HL-60 (cell line): ENCODE data around the gene IBTK.

Source experiments
- DNase-seq, 2 experiments: peaks; one replicate each; pipeline ENCODE4 v3.0.0-alpha.2; 2010 to 2020; ENCODE audit warnings: low read depth in 1 of 2, low spot score in 1 of 2
- H3K27ac ChIP-seq: fragments of 250-450 bp; sonication (Bioruptor Pico); replicated peaks from 2 replicates; pipeline ENCODE4 v1.5.1; 2020; ENCODE audit warnings: mild to moderate bottlenecking, moderate library complexity
- H3K27me3 ChIP-seq: fragments of 250-450 bp; sonication (Bioruptor Pico); 2 replicates; pipeline ENCODE4 v1.5.1; 2021; ENCODE audit warnings: mild to moderate bottlenecking, moderate library complexity; ENCODE audit not compliant: insufficient read depth, poor library complexity, severe bottlenecking
- H3K4me3 ChIP-seq: replicated peaks from 2 replicates; pipeline ENCODE4 v1.5.1; 2011; ENCODE audit warnings: mild to moderate bottlenecking, control low read depth, low read length; ENCODE audit not compliant: insufficient read depth
- GABPA ChIP-seq: IDR thresholded peaks from 2 replicates; pipeline ENCODE4 v1.6.1; 2012; ENCODE audit warnings: low read depth
- POLR2AphosphoS5 ChIP-seq: IDR thresholded peaks from 2 replicates; pipeline ENCODE4 v1.6.1; 2012; ENCODE audit warnings: low read depth
- SPI1 ChIP-seq: IDR thresholded peaks from 2 replicates; pipeline ENCODE4 v1.6.1; 2012; ENCODE audit warnings: low read depth, mild to moderate bottlenecking, borderline replicate concordance
- TF ChIP-seq, protein P1 (sequence below): IDR thresholded peaks from one replicate; pipeline ENCODE4 v1.5.1; 2011; ENCODE audit warnings: low read length, control low read depth, inconsistent platforms; ENCODE audit not compliant: insufficient read depth
- TF ChIP-seq, protein P2 (sequence below): IDR thresholded peaks from 2 replicates; pipeline ENCODE4 v1.6.1; 2012; ENCODE audit warnings: low read depth; ENCODE audit not compliant: insufficient replicate concordance

The IBTK gene

DNA sequence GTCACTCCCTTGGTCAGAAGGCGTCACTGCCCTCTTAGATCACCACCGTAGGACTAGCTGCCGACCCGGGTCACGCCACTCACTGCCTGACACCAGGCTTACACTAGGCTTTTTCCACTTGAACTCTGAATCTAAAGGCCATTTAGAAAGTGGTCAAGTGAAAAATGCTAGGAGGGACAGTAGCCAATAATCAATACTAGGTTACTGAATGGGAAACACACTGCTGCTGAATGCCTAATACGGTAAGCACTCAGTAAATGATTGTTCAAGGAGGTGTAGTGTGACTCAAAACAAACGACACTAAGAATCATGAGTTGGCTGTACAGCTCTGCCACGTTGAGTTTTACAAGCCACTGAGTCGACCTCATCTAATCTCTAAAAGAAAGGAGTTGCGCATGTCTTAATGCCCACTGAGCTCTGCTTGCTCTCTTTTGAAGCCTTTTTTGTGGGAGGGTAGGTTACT, 760 bp upstream of the IBTK start:
- DNase-seq = no peak
- TF ChIP-seq, protein P1, sequence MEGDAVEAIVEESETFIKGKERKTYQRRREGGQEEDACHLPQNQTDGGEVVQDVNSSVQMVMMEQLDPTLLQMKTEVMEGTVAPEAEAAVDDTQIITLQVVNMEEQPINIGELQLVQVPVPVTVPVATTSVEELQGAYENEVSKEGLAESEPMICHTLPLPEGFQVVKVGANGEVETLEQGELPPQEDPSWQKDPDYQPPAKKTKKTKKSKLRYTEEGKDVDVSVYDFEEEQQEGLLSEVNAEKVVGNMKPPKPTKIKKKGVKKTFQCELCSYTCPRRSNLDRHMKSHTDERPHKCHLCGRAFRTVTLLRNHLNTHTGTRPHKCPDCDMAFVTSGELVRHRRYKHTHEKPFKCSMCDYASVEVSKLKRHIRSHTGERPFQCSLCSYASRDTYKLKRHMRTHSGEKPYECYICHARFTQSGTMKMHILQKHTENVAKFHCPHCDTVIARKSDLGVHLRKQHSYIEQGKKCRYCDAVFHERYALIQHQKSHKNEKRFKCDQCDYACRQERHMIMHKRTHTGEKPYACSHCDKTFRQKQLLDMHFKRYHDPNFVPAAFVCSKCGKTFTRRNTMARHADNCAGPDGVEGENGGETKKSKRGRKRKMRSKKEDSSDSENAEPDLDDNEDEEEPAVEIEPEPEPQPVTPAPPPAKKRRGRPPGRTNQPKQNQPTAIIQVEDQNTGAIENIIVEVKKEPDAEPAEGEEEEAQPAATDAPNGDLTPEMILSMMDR = no peak
- TF ChIP-seq POLR2AphosphoS5 (no peak), GABPA (no peak), SPI1 (no peak)
- TF ChIP-seq, protein P2, sequence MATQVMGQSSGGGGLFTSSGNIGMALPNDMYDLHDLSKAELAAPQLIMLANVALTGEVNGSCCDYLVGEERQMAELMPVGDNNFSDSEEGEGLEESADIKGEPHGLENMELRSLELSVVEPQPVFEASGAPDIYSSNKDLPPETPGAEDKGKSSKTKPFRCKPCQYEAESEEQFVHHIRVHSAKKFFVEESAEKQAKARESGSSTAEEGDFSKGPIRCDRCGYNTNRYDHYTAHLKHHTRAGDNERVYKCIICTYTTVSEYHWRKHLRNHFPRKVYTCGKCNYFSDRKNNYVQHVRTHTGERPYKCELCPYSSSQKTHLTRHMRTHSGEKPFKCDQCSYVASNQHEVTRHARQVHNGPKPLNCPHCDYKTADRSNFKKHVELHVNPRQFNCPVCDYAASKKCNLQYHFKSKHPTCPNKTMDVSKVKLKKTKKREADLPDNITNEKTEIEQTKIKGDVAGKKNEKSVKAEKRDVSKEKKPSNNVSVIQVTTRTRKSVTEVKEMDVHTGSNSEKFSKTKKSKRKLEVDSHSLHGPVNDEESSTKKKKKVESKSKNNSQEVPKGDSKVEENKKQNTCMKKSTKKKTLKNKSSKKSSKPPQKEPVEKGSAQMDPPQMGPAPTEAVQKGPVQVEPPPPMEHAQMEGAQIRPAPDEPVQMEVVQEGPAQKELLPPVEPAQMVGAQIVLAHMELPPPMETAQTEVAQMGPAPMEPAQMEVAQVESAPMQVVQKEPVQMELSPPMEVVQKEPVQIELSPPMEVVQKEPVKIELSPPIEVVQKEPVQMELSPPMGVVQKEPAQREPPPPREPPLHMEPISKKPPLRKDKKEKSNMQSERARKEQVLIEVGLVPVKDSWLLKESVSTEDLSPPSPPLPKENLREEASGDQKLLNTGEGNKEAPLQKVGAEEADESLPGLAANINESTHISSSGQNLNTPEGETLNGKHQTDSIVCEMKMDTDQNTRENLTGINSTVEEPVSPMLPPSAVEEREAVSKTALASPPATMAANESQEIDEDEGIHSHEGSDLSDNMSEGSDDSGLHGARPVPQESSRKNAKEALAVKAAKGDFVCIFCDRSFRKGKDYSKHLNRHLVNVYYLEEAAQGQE = no peak
- H3K4me3 ChIP-seq = peak overlapping the region; percentile 93
- no peaks in the 10 kb centered on the region for H3K27me3 ChIP-seq
- peak overlapping the region; percentile 88 for H3K27ac ChIP-seq

DNA sequence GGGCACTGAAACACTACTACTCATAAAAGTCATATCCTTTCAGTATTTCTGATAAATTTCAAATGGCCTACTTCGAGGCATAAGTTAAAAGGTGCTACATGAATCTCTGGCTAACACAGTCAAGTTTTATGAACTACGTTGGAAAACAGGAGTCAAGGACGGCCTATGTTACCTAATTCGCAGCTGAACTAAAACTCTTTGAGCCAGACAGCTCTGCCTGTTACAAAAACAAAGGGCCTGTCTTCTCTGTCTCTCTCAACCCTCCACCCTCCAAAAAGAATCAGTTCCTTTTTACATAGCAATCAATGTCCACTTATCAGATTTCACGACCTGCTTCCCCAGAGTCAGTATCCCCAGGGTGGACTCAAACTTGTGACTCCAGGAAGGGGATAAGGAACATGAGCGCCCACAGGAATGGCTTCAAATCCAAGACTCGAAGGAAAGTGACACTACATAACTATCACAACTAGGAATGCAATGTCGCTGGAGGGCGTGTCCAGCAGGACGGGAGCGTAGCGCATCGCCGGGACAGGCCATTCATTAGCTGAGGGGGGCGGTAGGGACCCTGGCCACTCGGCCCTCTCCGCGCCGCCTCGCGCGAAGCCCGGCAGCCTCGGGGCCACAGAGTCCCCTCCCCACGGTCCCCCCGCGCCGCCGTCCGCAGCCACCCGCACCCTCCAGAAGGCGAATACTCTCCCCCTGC, 591 bp downstream of the IBTK start:
- peak; percentile 37 to 60 for DNase-seq
- H3K27ac ChIP-seq = peak overlapping the region; percentile 88
- H3K4me3 ChIP-seq = peak overlapping the region; percentile 93
- TF ChIP-seq SPI1 (no peak), POLR2AphosphoS5 (no peak), GABPA (no peak)
- TF ChIP-seq, protein P1 = no peak
- TF ChIP-seq, protein P2 = no peak
- H3K27me3 ChIP-seq = no peaks in the 10 kb centered on the region

- DNase-seq = no peak
- Histone ChIP-seq H3K27me3 (no peaks in the 10 kb centered on the region), H3K4me3 (peak overlapping the region; percentile 93), H3K27ac (peak overlapping the region; percentile 88)
- TF ChIP-seq, protein P2 = no peak
- no peak for TF ChIP-seq GABPA
- no peak for TF ChIP-seq POLR2AphosphoS5
These were observed 1.2 kb downstream of the IBTK start for GRCh38 chr6:82246370-82246769.
